ENCODE data around the gene HSPB7.
A peak's percentile ranks its signal among the peaks of the same experiment; 100 is the strongest.
"Not testable (repeated sequence)": the region's sequence is repeated elsewhere in the genome, so short reads cannot be mapped to it uniquely, and the experiment has no call there.

Gene HSPB7

GRCh38 chr1:16020878-16021277 lies 3.0 kb upstream of the HSPB7 start:
- not testable (repeated sequence) for DNase-seq

GRCh38 chr1:16020325-16020724 lies 2.5 kb upstream of the HSPB7 start:
- no peak for DNase-seq

- no peak for DNase-seq
Observed at GRCh38 chr1:16019644-16020277, 1.9 kb upstream of the HSPB7 start.

GRCh38 chr1:16018749-16019643 lies 1.2 kb upstream of the HSPB7 start:
- DNase-seq, result no peak

- DNase-seq, result no peak
Observed at GRCh38 chr1:16018308-16018707, 465 bp upstream of the HSPB7 start.

GRCh38 chr1:16017076-16017460 lies 775 bp downstream of the HSPB7 start:
- DNase-seq, result no peak

GRCh38 chr1:16015960-16016901 lies 1.6 kb downstream of the HSPB7 start:
- DNase-seq, result no peak

- no peak for DNase-seq
Observed at GRCh38 chr1:16015491-16015890, 2.4 kb downstream of the HSPB7 start.

- DNase-seq, result no peak
Observed at GRCh38 chr1:16014509-16015482, 3.0 kb downstream of the HSPB7 start.

- no peak for DNase-seq
Observed at GRCh38 chr1:16013908-16014258, 4.0 kb downstream of the HSPB7 start.

- peak in 1 of 2 donors; percentile 33 for DNase-seq
Observed at GRCh38 chr1:16013220-16013907, 4.5 kb downstream of the HSPB7 start.

GRCh38 chr1:16012590-16013219 lies 5.1 kb downstream of the HSPB7 start:
- DNase-seq, result peak; percentile 15 to 30

GRCh38 chr1:16011936-16012589 lies 5.8 kb downstream of the HSPB7 start:
- DNase-seq, result no peak

GRCh38 chr1:16010837-16011236 lies 7.0 kb downstream of the HSPB7 start:
- DNase-seq, result no peak

GRCh38 chr1:16009678-16010077 lies 8.2 kb downstream of the HSPB7 start:
- no peak for DNase-seq

GRCh38 chr1:16009030-16009460 lies 8.8 kb downstream of the HSPB7 start:
- DNase-seq, result peak; percentile 74 to 79

GRCh38 chr1:16007671-16008341 lies 10.0 kb downstream of the HSPB7 start:
- DNase-seq, result no peak

GRCh38 chr1:16006552-16007485 lies 11.0 kb downstream of the HSPB7 start:
- DNase-seq, result no peak

- no peak for DNase-seq
Observed at GRCh38 chr1:16006010-16006409, 11.8 kb downstream of the HSPB7 start.
